Measurements from ENCODE around the gene PLEKHM3. TPM values are rescaled to one million over a fixed set of nuclear protein-coding genes. Genes with fewer than 3 reads are reported as not detected.

PLEKHM3 gene
- total and polyA plus RNA-seq, 2 of the 13 experiments (the other 11 are each of a cell fraction or from before 2014, with no cell fraction given) = 4.5 to 4.7 TPM

DNA sequence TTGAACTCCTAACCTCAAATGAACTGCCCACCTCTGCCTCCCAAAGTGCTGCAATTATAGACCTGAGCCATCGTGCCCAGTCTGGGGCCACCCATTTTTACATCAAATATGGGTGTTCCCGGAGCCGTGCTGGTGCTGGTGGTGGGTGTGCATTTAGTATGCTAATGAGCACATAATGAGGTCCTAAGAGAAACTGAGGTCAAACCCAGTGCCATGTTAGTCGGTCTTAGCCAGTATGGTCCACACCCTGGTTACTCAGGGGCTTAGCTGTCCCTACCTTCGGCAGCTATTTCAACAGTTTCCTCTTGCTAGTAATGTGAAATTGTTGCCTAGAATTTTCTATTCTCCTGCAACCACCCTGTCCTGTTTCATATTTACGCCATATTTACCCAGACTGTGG lies 217.2 kb downstream of the PLEKHM3 start:
- in situ Hi-C loops (cut with HindIII; ENCODE audit: extremely low pct_ligation_motif_present, low pct_unique_long_range_greater_than_20kb) (no loop called here), intact Hi-C loops (cut with micrococcal nuclease; ENCODE audit: unreplicated experiment) (no loop called here)
- no peak for FAIRE-seq
- H3K9ac ChIP-seq (ENCODE audit: insufficient read depth, low read depth, low read length) = no peak overlapping the region
- no peaks in the 10 kb centered on the region for H4K20me1 ChIP-seq (ENCODE audit: insufficient read depth, low read length)
- no peak overlapping the region for H3K27ac ChIP-seq (ENCODE audit: extremely low read length, insufficient read depth, low read length)
- peaks cover 64% of the 10 kb centered on the region for H3K4me1 ChIP-seq (ENCODE audit: insufficient read depth, low read length)
- BruUV-seq (replicated peaks) = no TSS peak
- no peaks in the 10 kb centered on the region for H3K36me3 ChIP-seq (replicated peaks in 1 of 2; ENCODE audit: control insufficient read depth in 1 of 2, insufficient read depth in 2 of 2, low read length in 2 of 2)
- no peak overlapping the region for H2AFZ ChIP-seq (ENCODE audit: low read length)
- DNase-seq (ENCODE audit: low spot score) = no peak
- H3K9me3 ChIP-seq (ENCODE audit: low read length) = no peaks in the 10 kb centered on the region
- CTCF ChIA-PET (ENCODE audit: low intra/inter-chr PET ratio, low total read pairs) = no interaction called here
- no peak for ATAC-seq
- H3K4me2 ChIP-seq (ENCODE audit: low read depth, low read length) = no peak overlapping the region
- 0 out of 2 replicates have a peak, but pooled peaks have one; percentile 29 for TF ChIP-seq ZNF572 (CRISPR knock-in tag; IDR thresholded peaks at IDR 0.05)
- no peak for TF ChIP-seq MIER3 (CRISPR knock-in tag; IDR thresholded peaks at IDR 0.05; ENCODE audit: borderline replicate concordance)
- TF ChIP-seq ZNF501 (CRISPR knock-in tag; IDR thresholded peaks at IDR 0.05) = 0 out of 2 replicates have a peak, but pooled peaks have one; percentile 24
- no peak for TF ChIP-seq ZNF589 (CRISPR knock-in tag; conservative IDR thresholded peaks at IDR 0.05)
- 99% methylated on average over 6 of the region's 6 CpGs for WGBS (ENCODE audit: low lambda C conversion rate)
- H3K79me2 ChIP-seq (ENCODE audit: insufficient read depth, low read length) = no peaks in the 10 kb centered on the region
- no peaks in the 10 kb centered on the region for H3K27me3 ChIP-seq (ENCODE audit: control insufficient read depth in 1 of 2, insufficient read depth in 2 of 2, low read length in 2 of 2)
- POLR2A ChIA-PET = interaction anchor here (1.8 to 7.7 kb wide), 2 partner anchors 9 to 40 kb away, joined by 4 to 105 read pairs; partner anchors contain the start of gene FZD5
- no peak overlapping the region for H3K4me3 ChIP-seq (replicated peaks in 1 of 3; ENCODE audit: insufficient read depth in 1 of 3, low read depth in 2 of 3, low read length in 3 of 3)

DNA sequence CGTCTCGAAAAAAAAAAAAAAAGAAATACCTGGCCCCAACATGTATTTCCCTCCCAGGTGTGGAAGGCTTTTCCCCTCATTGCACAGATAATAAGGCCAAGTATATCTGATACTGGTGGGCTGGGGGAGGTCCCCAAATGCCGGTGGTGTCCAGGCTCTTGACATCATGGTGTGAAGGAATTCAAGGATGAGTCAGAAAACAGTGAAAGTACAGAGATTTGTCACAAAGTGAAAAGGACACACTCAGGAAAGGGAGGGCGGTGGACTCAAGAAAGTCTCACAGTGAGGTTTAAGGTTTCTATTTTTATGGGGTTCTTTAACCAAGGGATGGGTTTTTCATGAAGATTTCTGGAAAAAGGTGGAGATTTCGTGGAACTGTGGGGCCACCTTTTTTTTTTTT lies 217.8 kb downstream of the PLEKHM3 start:
- POLR2A ChIA-PET = interaction anchor here (1.8 kb wide), 1 partner anchor 8 kb away, joined by 4 read pairs; no protein-coding TSS in a partner anchor

More for the DNA sequence above, 217.8 kb downstream of the PLEKHM3 start:
- CTCF ChIA-PET (ENCODE audit: low intra/inter-chr PET ratio, low total read pairs) = no interaction called here
- H3K27ac ChIP-seq (ENCODE audit: extremely low read length, insufficient read depth, low read length) = no peak overlapping the region
- no peaks in the 10 kb centered on the region for H3K79me2 ChIP-seq (ENCODE audit: insufficient read depth, low read length)
- no TSS peak for BruUV-seq (replicated peaks)
- no peaks in the 10 kb centered on the region for H4K20me1 ChIP-seq (ENCODE audit: insufficient read depth, low read length)
- in situ Hi-C loops (cut with HindIII; ENCODE audit: extremely low pct_ligation_motif_present, low pct_unique_long_range_greater_than_20kb) = no loop called here
- TF ChIP-seq NFKB2 (CRISPR knock-in tag; IDR thresholded peaks at IDR 0.05; ENCODE audit: borderline replicate concordance) (no peak), ZNF180 (CRISPR knock-in tag; IDR thresholded peaks at IDR 0.05; ENCODE audit: borderline replicate concordance, low read depth) (no peak), ZBTB7B (CRISPR knock-in tag; IDR thresholded peaks at IDR 0.05) (no peak), ZNF629 (CRISPR knock-in tag; conservative IDR thresholded peaks at IDR 0.05) (no peak), ZNF326 (CRISPR knock-in tag; IDR thresholded peaks at IDR 0.05; ENCODE audit: borderline replicate concordance) (no peak), ZNF329 (CRISPR knock-in tag; IDR thresholded peaks at IDR 0.05; ENCODE audit: low read depth) (no peak), XBP1 (CRISPR knock-in tag; IDR thresholded peaks at IDR 0.05) (no peak), ZNF101 (CRISPR knock-in tag; IDR thresholded peaks at IDR 0.05; ENCODE audit: borderline replicate concordance, low read depth) (no peak), MED1 (CRISPR knock-in tag; IDR thresholded peaks at IDR 0.05) (no peak), KMT2A (CRISPR knock-in tag; IDR thresholded peaks at IDR 0.05) (no peak), TCF7L2 (IDR thresholded peaks at IDR 0.05; ENCODE audit: low read depth, low read length) (no peak)
- TF ChIP-seq, protein P1, sequence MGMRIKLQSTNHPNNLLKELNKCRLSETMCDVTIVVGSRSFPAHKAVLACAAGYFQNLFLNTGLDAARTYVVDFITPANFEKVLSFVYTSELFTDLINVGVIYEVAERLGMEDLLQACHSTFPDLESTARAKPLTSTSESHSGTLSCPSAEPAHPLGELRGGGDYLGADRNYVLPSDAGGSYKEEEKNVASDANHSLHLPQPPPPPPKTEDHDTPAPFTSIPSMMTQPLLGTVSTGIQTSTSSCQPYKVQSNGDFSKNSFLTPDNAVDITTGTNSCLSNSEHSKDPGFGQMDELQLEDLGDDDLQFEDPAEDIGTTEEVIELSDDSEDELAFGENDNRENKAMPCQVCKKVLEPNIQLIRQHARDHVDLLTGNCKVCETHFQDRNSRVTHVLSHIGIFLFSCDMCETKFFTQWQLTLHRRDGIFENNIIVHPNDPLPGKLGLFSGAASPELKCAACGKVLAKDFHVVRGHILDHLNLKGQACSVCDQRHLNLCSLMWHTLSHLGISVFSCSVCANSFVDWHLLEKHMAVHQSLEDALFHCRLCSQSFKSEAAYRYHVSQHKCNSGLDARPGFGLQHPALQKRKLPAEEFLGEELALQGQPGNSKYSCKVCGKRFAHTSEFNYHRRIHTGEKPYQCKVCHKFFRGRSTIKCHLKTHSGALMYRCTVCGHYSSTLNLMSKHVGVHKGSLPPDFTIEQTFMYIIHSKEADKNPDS (CRISPR knock-in tag; IDR thresholded peaks at IDR 0.05) = no peak
- no peak overlapping the region for H3K4me2 ChIP-seq (ENCODE audit: low read depth, low read length)
- no peaks in the 10 kb centered on the region for H3K27me3 ChIP-seq (ENCODE audit: control insufficient read depth in 1 of 2, insufficient read depth in 2 of 2, low read length in 2 of 2)
- 96% methylated on average over 5 of the region's 5 CpGs for WGBS (ENCODE audit: low lambda C conversion rate)
- no peak for DNase-seq (ENCODE audit: low spot score)
- no peaks in the 10 kb centered on the region for H3K9me3 ChIP-seq (ENCODE audit: low read length)
- H2AFZ ChIP-seq (ENCODE audit: low read length) = no peak overlapping the region
- H3K4me3 ChIP-seq (replicated peaks in 1 of 3; ENCODE audit: insufficient read depth in 1 of 3, low read depth in 2 of 3, low read length in 3 of 3) = no peak overlapping the region
- no peak overlapping the region for H3K9ac ChIP-seq (ENCODE audit: insufficient read depth, low read depth, low read length)
- no peaks in the 10 kb centered on the region for H3K36me3 ChIP-seq (replicated peaks in 1 of 2; ENCODE audit: control insufficient read depth in 1 of 2, insufficient read depth in 2 of 2, low read length in 2 of 2)
- peaks cover 61% of the 10 kb centered on the region for H3K4me1 ChIP-seq (ENCODE audit: insufficient read depth, low read length)
- FAIRE-seq = no peak
- ATAC-seq = no peak
- intact Hi-C loops (cut with micrococcal nuclease; ENCODE audit: unreplicated experiment) = no loop called here

Measured in HepG2 (cell line).